OCI-LY7 (cell line): ENCODE data around the gene CLTB. TPM values are rescaled to one million over a fixed set of nuclear protein-coding genes. Genes with fewer than 3 reads are reported as not detected.
A peak's percentile ranks its signal among the peaks of the same experiment; 100 is the strongest.

Source experiments
- BruUV-seq: library from RNA; stranded (reverse); fragments of 400-500 nt; replicated peaks from 2 replicates; lab custom pipeline; 2021; lab: Mats Ljungman, UMichigan
- CTCF ChIA-PET: fragments of 300-600 bp; sonication (Branson Sonifier 250); formaldehyde crosslinking; loops from one replicate; lab custom pipeline; 2022; ENCODE audit warnings: antibody characterized with exemption; ENCODE audit not compliant: unreplicated experiment; lab: Charles Lee
- POLR2A ChIA-PET: fragments of 300-600 bp; sonication (Branson Sonifier 250); formaldehyde crosslinking; loops from one replicate; lab custom pipeline; 2022; ENCODE audit warnings: antibody characterized with exemption; lab: Charles Lee
- DNase-seq: peaks from one replicate; pipeline ENCODE4 v3.0.0-alpha.2; 2015; ENCODE audit warnings: low spot score
- H2AFZ ChIP-seq: fragments of 200-600 bp; sonication (generic), shearing (Covaris generic); 2 replicates; pipeline ENCODE4 v1.6.1; 2014; ENCODE audit warnings: mild to moderate bottlenecking, antibody characterized with exemption, low read length, moderate library complexity
- H3K27ac ChIP-seq: fragments of 200-600 bp; sonication (generic); 2 replicates; pipeline ENCODE4 v1.5.1; 2014; ENCODE audit warnings: mixed run types, low read depth, mild to moderate bottlenecking, moderate library complexity, low read length, inconsistent platforms; ENCODE audit not compliant: poor library complexity, severe bottlenecking
- H3K36me3 ChIP-seq: fragments of 200-600 bp; sonication (generic); 2 replicates; pipeline ENCODE4 v1.6.1; 2014; ENCODE audit warnings: mild to moderate bottlenecking, antibody characterized with exemption, low read length, moderate library complexity, mixed read lengths; ENCODE audit not compliant: insufficient read depth
- H3K4me1 ChIP-seq: fragments of 200-600 bp; sonication (generic); 2 replicates; pipeline ENCODE4 v1.5.1; 2014; ENCODE audit warnings: mild to moderate bottlenecking, low read length; ENCODE audit not compliant: insufficient read depth, poor library complexity, severe bottlenecking
- H3K4me2 ChIP-seq: fragments of 200-600 bp; sonication (generic); 2 replicates; pipeline ENCODE4 v1.6.1; 2014; ENCODE audit warnings: mild to moderate bottlenecking, low read length
- H3K4me3 ChIP-seq: fragments of 200-600 bp; sonication (generic); 2 replicates; pipeline ENCODE4 v1.5.1; 2014; ENCODE audit warnings: mild to moderate bottlenecking, low read depth, low read length; ENCODE audit not compliant: poor library complexity, severe bottlenecking
- H3K79me2 ChIP-seq: fragments of 200-600 bp; sonication (generic); 2 replicates; pipeline ENCODE4 v1.6.1; 2016; ENCODE audit warnings: low read depth, mild to moderate bottlenecking, low read length, moderate library complexity, mixed read lengths; ENCODE audit not compliant: insufficient read depth
- H3K9me2 ChIP-seq: fragments of 200-600 bp; sonication (generic); 2 replicates; pipeline ENCODE4 v1.6.1; 2016; ENCODE audit warnings: mild to moderate bottlenecking, low read length, mixed read lengths; ENCODE audit not compliant: insufficient read depth
- H3K9me3 ChIP-seq: fragments of 200-600 bp; sonication (generic); 2 replicates; pipeline ENCODE4 v1.6.1; 2014; ENCODE audit warnings: mild to moderate bottlenecking, mixed run types, low read length, mixed read lengths
- H4K20me1 ChIP-seq: fragments of 200-600 bp; sonication (generic); 2 replicates; pipeline ENCODE4 v1.6.1; 2014; ENCODE audit warnings: mild to moderate bottlenecking, antibody characterized with exemption, low read length, moderate library complexity, mixed read lengths; ENCODE audit not compliant: insufficient read depth
- CTCF ChIP-seq: fragments of 200-600 bp; sonication (generic); conservative IDR thresholded peaks from 2 replicates; pipeline ENCODE4 v1.5.1; 2014; ENCODE audit warnings: mild to moderate bottlenecking, antibody characterized with exemption, low read length, moderate library complexity, mixed read lengths
- EZH2phosphoT487 ChIP-seq: fragments of 200-600 bp; sonication (generic); IDR thresholded peaks from 2 replicates; pipeline ENCODE4 v1.6.1; 2018; ENCODE audit warnings: low read depth, borderline replicate concordance, mild to moderate bottlenecking, mixed run types, antibody characterized with exemption, low read length, moderate library complexity, mixed read lengths
- intact Hi-C: fragments of 100-400 bp; cut with micrococcal nuclease; formaldehyde crosslinking; loops from one replicate; pipeline ENCODE4 v1.10.0; 2022; ENCODE audit not compliant: unreplicated experiment
- total RNA-seq, 2 experiments: library from RNA; depleted of rRNA in 1 of 2; stranded (reverse); fragments of >200 nt in 1 of 2; shearing (Covaris generic) in 1 of 2; gene quantifications; 2 replicates each; pipeline ENCODE4 v1.2.3, GENCODE V29; 2014 to 2022

CLTB gene
- total RNA-seq, 2 experiments from 2014 or later: 53.0 to 53.4 TPM

DNA sequence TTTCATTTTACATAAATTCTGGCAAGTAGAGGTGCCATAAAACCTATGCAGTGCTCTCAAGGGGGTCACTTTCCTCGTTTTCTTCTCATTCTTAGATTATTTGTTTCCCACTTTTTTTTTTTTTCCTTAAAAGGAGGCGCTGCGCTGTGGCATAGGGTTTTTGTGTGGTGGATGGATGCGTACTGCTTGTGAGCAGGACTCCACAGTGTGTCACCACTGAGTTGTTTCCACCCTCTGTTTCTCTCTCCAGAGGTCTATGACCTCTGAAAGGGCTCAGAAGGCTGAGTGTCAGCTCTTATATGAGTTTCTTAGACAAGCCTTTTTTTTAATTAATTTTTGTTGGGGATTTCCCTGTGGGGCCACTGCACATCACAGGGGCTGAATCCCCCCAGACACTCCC is 13.6 kb upstream of the CLTB start:
- Histone ChIP-seq H3K36me3 (no peaks in the 10 kb centered on the region), H4K20me1 (no peaks in the 10 kb centered on the region), H3K27ac (no peak overlapping the region), H3K4me2 (peak overlapping the region; percentile 25; the same call in 1 of the 2 replicates), H3K79me2 (no peaks in the 10 kb centered on the region), H2AFZ (peak overlapping the region; percentile 89; the same call in 1 of the 2 replicates), H3K9me3 (peaks cover 19% of the 10 kb centered on the region; the same call in 1 of the 2 replicates), H3K4me1 (peaks cover 11% of the 10 kb centered on the region), H3K4me3 (no peak overlapping the region), H3K9me2 (no peaks in the 10 kb centered on the region)
- ChIA-PET CTCF (no interaction called here), POLR2A (no interaction called here)
- DNase-seq: peak; percentile 52
- intact Hi-C loops: no loop called here
- BruUV-seq: no TSS peak
- TF ChIP-seq EZH2phosphoT487: no peak
- TF ChIP-seq CTCF: peak; percentile 56; the same call in 1 of the 2 replicates

- Histone ChIP-seq H3K4me1 (peaks cover 11% of the 10 kb centered on the region), H3K79me2 (no peaks in the 10 kb centered on the region), H3K9me3 (peaks cover 22% of the 10 kb centered on the region; the same call in 1 of the 2 replicates), H3K4me3 (no peak overlapping the region), H2AFZ (no peak overlapping the region), H3K4me2 (no peak overlapping the region), H3K9me2 (no peaks in the 10 kb centered on the region), H4K20me1 (no peaks in the 10 kb centered on the region), H3K36me3 (no peaks in the 10 kb centered on the region), H3K27ac (no peak overlapping the region)
- no peak for TF ChIP-seq CTCF
- no peak for TF ChIP-seq EZH2phosphoT487
- intact Hi-C loops: no loop called here
- DNase-seq: no peak
- ChIA-PET CTCF (no interaction called here), POLR2A (no interaction called here)
- BruUV-seq: no TSS peak
Observed at GRCh38 chr5:176427971-176428370, 11.6 kb upstream of the CLTB start.

GRCh38 chr5:176426876-176427275 is 10.5 kb upstream of the CLTB start:
- no peaks in the 10 kb centered on the region for H3K79me2 ChIP-seq
- TF ChIP-seq CTCF (no peak), EZH2phosphoT487 (no peak)
- ChIA-PET POLR2A (no interaction called here), CTCF (no interaction called here)
- no peaks in the 10 kb centered on the region for H3K9me2 ChIP-seq
- intact Hi-C loops: no loop called here
- H3K4me1 ChIP-seq: peaks cover 11% of the 10 kb centered on the region
- H2AFZ ChIP-seq: no peak overlapping the region
- H3K9me3 ChIP-seq: peaks cover 22% of the 10 kb centered on the region
- no peak overlapping the region for H3K27ac ChIP-seq
- no peak overlapping the region for H3K4me3 ChIP-seq
- no TSS peak for BruUV-seq
- DNase-seq: no peak
- no peaks in the 10 kb centered on the region for H3K36me3 ChIP-seq
- H3K4me2 ChIP-seq: no peak overlapping the region
- H4K20me1 ChIP-seq: no peaks in the 10 kb centered on the region
